K562 (cell line): ENCODE results near the gene LTB4R2. TPM values are rescaled to one million over a fixed set of nuclear protein-coding genes. Genes with fewer than 3 reads are reported as not detected.
A peak's percentile ranks its signal among the peaks of the same experiment; 100 is the strongest.

Experiments used
- ATAC-seq: fragments of 200-7000 bp; cut with Tn5 transposase; 3 replicates; pipeline ENCODE4 v1.9.1; 2020; ENCODE audit warnings: moderate library complexity
- BruUV-seq: library from RNA; stranded (reverse); fragments of 400-500 nt; replicated peaks from 2 replicates; lab custom pipeline; 2021; lab: Mats Ljungman, UMichigan
- CTCF ChIA-PET: fragments of 300-600 bp; formaldehyde crosslinking; extraction: SDS; loops from one replicate; lab custom pipeline; 2021; ENCODE audit warnings: low intra/inter-chr PET ratio; lab: Yijun Ruan, JAX
- POLR2A ChIA-PET: fragments of 300-600, 350-650 bp; sonication (Branson Sonifier 250); formaldehyde crosslinking; extraction: SDS; loops from one replicate; lab custom pipeline; 2021; ENCODE audit warnings: antibody characterized with exemption, inconsistent platforms; lab: Yijun Ruan, JAX
- DNase-seq, 4 experiments: peaks; one replicate each; pipeline versions ENCODE4 v3.0.0 to v3.0.0-alpha.2; 2011 to 2018; ENCODE audit warnings: low spot score in 3 of 4, mixed read lengths in 3 of 4; ENCODE audit errors: extremely low read depth in 1 of 4
- FAIRE-seq: peaks from 2 replicates; lab custom pipeline; 2011; peaks lifted over from hg19 to GRCh38; lab: Jason Lieb, UNC
- H2AFZ ChIP-seq: 2 replicates; pipeline ENCODE4 v1.6.0; 2011; ENCODE audit warnings: low read depth, low read length, control low read depth, inconsistent platforms
- H3K27ac ChIP-seq: fragments of 200-600 bp; 3 replicates; pipeline ENCODE4 v1.8.0; 2011; ENCODE audit warnings: low read depth, mild to moderate bottlenecking, control low read depth, inconsistent platforms, low read length, moderate library complexity, mixed read lengths; ENCODE audit errors: extremely low read depth
- H3K27me3 ChIP-seq, 2 experiments: fragments of 300-600 bp in 1 of 2; 2 replicates in 1 of 2; 3 replicates in 1 of 2; pipeline versions ENCODE4 v1.6.0 to v1.8.0; 2011; ENCODE audit warnings: inconsistent platforms in 2 of 2, low read length in 2 of 2, mild to moderate bottlenecking in 1 of 2, mixed read lengths in 1 of 2, moderate library complexity in 1 of 2; ENCODE audit not compliant: control insufficient read depth in 2 of 2, insufficient read depth in 2 of 2
- H3K36me3 ChIP-seq: fragments of 300-600 bp; 3 replicates; pipeline ENCODE4 v1.8.0; 2011; ENCODE audit warnings: mild to moderate bottlenecking, low read length, inconsistent platforms; ENCODE audit not compliant: control insufficient read depth, insufficient read depth
- H3K4me1 ChIP-seq, 2 experiments: fragments of 200-600 bp in 1 of 2; replicated peaks in 1 of 2; 2 replicates in 1 of 2; 3 replicates in 1 of 2; pipeline versions ENCODE4 v1.5.1 to v1.8.0; 2011; ENCODE audit warnings: inconsistent platforms in 2 of 2, low read length in 2 of 2, mild to moderate bottlenecking in 1 of 2, mixed read lengths in 1 of 2, moderate library complexity in 1 of 2; ENCODE audit not compliant: control insufficient read depth in 2 of 2, insufficient read depth in 2 of 2
- H3K4me2 ChIP-seq: 2 replicates; pipeline ENCODE4 v1.6.1; 2011; ENCODE audit warnings: low read length, control low read depth, inconsistent platforms, mixed read lengths; ENCODE audit not compliant: insufficient read depth
- H3K4me3 ChIP-seq: fragments of 200-600 bp; sonication (generic), shearing (Covaris generic); 2 replicates; pipeline ENCODE4 v1.5.1; 2016; ENCODE audit warnings: control low read depth, inconsistent platforms
- H3K79me2 ChIP-seq: fragments of 200-600 bp; 3 replicates; pipeline ENCODE4 v1.8.0; 2011; ENCODE audit warnings: low read length, inconsistent platforms; ENCODE audit not compliant: control insufficient read depth, insufficient read depth
- H3K9ac ChIP-seq, 2 experiments: 2 replicates each; pipeline versions ENCODE4 v1.6.0 to v1.6.1; 2011; ENCODE audit warnings: low read depth in 2 of 2, low read length in 2 of 2, control low read depth in 1 of 2, inconsistent platforms in 1 of 2, mild to moderate bottlenecking in 1 of 2, mixed read lengths in 1 of 2; ENCODE audit not compliant: insufficient read depth in 1 of 2
- H3K9me1 ChIP-seq: one replicate; pipeline ENCODE4 v1.6.0; 2011; ENCODE audit warnings: inconsistent platforms, mild to moderate bottlenecking, low read length, moderate library complexity; ENCODE audit not compliant: control insufficient read depth, insufficient read depth
- H3K9me3 ChIP-seq: replicated peaks from 2 replicates; pipeline ENCODE4 v1.5.1; 2011; ENCODE audit warnings: low read depth, low read length, inconsistent platforms; ENCODE audit not compliant: control insufficient read depth, insufficient read depth
- H4K20me1 ChIP-seq: replicated peaks from 2 replicates; pipeline ENCODE4 v1.6.1; 2011; ENCODE audit warnings: low read length, inconsistent platforms, mixed read lengths; ENCODE audit not compliant: control insufficient read depth, insufficient read depth
- ATF1 ChIP-seq, 2 experiments: fragments of 450-650 bp in 1 of 2; IDR thresholded peaks; 2 replicates each; pipeline ENCODE4 v1.6.1; 2016; ENCODE audit warnings: missing compliant biosample characterization in 1 of 2, missing genetic modification characterization in 1 of 2
- CAMTA2 ChIP-seq: fragments of 250-450 bp; sonication (Bioruptor Pico); conservative IDR thresholded peaks from 2 replicates; pipeline ENCODE4 v1.5.1; 2022
- CCAR2 ChIP-seq: fragments of 200-400 bp; formaldehyde crosslinking; IDR thresholded peaks from 2 replicates; pipeline ENCODE4 v1.6.1; 2017; ENCODE audit warnings: mild to moderate bottlenecking, low read depth, low read length
- ETV1 ChIP-seq: fragments of 450-650 bp; conservative IDR thresholded peaks from 2 replicates; pipeline ENCODE4 v1.6.1; 2016; ENCODE audit warnings: missing genetic modification characterization, control low read depth, low read depth, missing compliant biosample characterization
- FIP1L1 ChIP-seq: fragments of 200-400 bp; formaldehyde crosslinking; IDR thresholded peaks from 2 replicates; pipeline ENCODE4 v1.6.1; 2018; ENCODE audit warnings: mild to moderate bottlenecking, low read depth, low read length; ENCODE audit not compliant: poor library complexity, severe bottlenecking
- JUN ChIP-seq, 2 experiments: sonication (generic) in 1 of 2; formaldehyde crosslinking in 1 of 2; IDR thresholded peaks; 2 replicates each; pipeline versions ENCODE4 v1.6.1 to v1.8.0; 2012 to 2022; ENCODE audit warnings: borderline replicate concordance in 2 of 2, mild to moderate bottlenecking in 2 of 2, improper control_type of control experiment in 1 of 2, low read depth in 1 of 2, low read length in 1 of 2, missing genetic modification reagents in 1 of 2
- LCOR ChIP-seq: sonication (generic); formaldehyde crosslinking; IDR thresholded peaks from 2 replicates; pipeline ENCODE4 v1.8.0; 2022; ENCODE audit warnings: mild to moderate bottlenecking, missing genetic modification reagents
- MAFF ChIP-seq: IDR thresholded peaks from 2 replicates; pipeline ENCODE4 v1.6.1; 2012; ENCODE audit warnings: low read length, improper control_type of control experiment
- NR2F6 ChIP-seq: fragments of 450-650 bp; formaldehyde crosslinking; IDR thresholded peaks from 2 replicates; pipeline ENCODE4 v1.4.0; 2020; ENCODE audit warnings: mild to moderate bottlenecking
- POLR2A ChIP-seq: fragments of 450-650 bp; conservative IDR thresholded peaks from 2 replicates; pipeline ENCODE4 v1.6.1; 2016
- POLR2G ChIP-seq: fragments of 200-400 bp; formaldehyde crosslinking; IDR thresholded peaks from 2 replicates; pipeline ENCODE4 v1.6.1; 2017; ENCODE audit warnings: low read depth, mild to moderate bottlenecking, antibody characterized with exemption, low read length, moderate library complexity
- RNF2 ChIP-seq: sonication (generic); IDR thresholded peaks from 2 replicates; pipeline ENCODE4 v1.6.1; 2016
- SMAD4 ChIP-seq: fragments of 250-450 bp; sonication (Bioruptor Pico); conservative IDR thresholded peaks from 2 replicates; pipeline ENCODE4 v1.8.0; 2021; ENCODE audit warnings: inconsistent platforms, mild to moderate bottlenecking, moderate library complexity
- SMARCE1 ChIP-seq: fragments of 450-650 bp; IDR thresholded peaks from 2 replicates; pipeline ENCODE4 v1.7.1; 2016; ENCODE audit warnings: mild to moderate bottlenecking
- ZNF41 ChIP-seq: fragments of 250-450 bp; sonication (Bioruptor Pico); conservative IDR thresholded peaks from 2 replicates; pipeline ENCODE4 v1.4.0; 2020; ENCODE audit warnings: mild to moderate bottlenecking
- ZNF76 ChIP-seq: fragments of 250-450 bp; sonication (Bioruptor Pico); IDR thresholded peaks from 2 replicates; pipeline ENCODE4 v1.4.0; 2020; ENCODE audit warnings: mild to moderate bottlenecking, moderate library complexity, borderline replicate concordance
- WGBS: fragments of 100-300 bp; shearing (Covaris generic); methylation state at CpG from one replicate; pipeline ENCODE4 v1.1.6; 2016; ENCODE audit warnings: low coverage, mixed read lengths; ENCODE audit not compliant: insufficient coverage; ENCODE audit errors: missing lambda C conversion rate; 5-methylcytosine and 5-hydroxymethylcytosine counted together
- in situ Hi-C: fragments of 300-500 bp; cut with MboI; formaldehyde crosslinking; loops from 4 replicates; pipeline ENCODE4 v1.15.0; 2018; ENCODE audit warnings: inconsistent platforms, mixed read lengths
- intact Hi-C: fragments of 100-400 bp; cut with micrococcal nuclease; formaldehyde crosslinking; loops from 2 replicates; pipeline ENCODE4 v1.14.2; 2022
- polyA plus RNA-seq, 8 experiments: library from polyadenylated mRNA; depleted of rRNA in 4 of 8; stranded (reverse) in 5 of 8; unstranded in 3 of 8; fragments of >200 nt; fragmentation: Nextera tagmentation in 2 of 8; fragmentation: Illumina TruSeq in 1 of 8; extraction: Ambion mirVana in 2 of 8; extraction: Trizol in 1 of 8; gene quantifications; 2 replicates each; pipeline versions ENCODE4 v1.2.1 to v1.2.3, GENCODE V29; 2011 to 2014; ENCODE audit warnings: inconsistent platforms in 1 of 8, missing spikeins in 1 of 8
- total RNA-seq, 7 experiments: library from RNA; depleted of rRNA in 6 of 7; stranded (reverse); fragments of >200 nt in 6 of 7; fragmentation: Illumina TruSeq in 2 of 7; extraction: Trizol in 2 of 7; gene quantifications; 2 replicates each; pipeline versions ENCODE4 v1.2.1 to v1.2.3, GENCODE V29; 2011 to 2021; ENCODE audit warnings: low replicate concordance in 1 of 7
- TF ChIP-seq, protein P1 (sequence below): sonication (generic); formaldehyde crosslinking; IDR thresholded peaks from 2 replicates; pipeline ENCODE4 v1.8.0; 2022; ENCODE audit warnings: missing genetic modification reagents, mild to moderate bottlenecking, borderline replicate concordance
- TF ChIP-seq, protein P2 (sequence below), 2 experiments: fragments of 450-650 bp in 1 of 2; sonication (generic) in 1 of 2; formaldehyde crosslinking; conservative IDR thresholded peaks; 2 replicates each; pipeline versions ENCODE4 v1.4.0 to v1.8.1; 2020 to 2022; ENCODE audit warnings: mild to moderate bottlenecking in 1 of 2, missing genetic modification reagents in 1 of 2

LTB4R2 gene
- total and polyA plus RNA-seq, 9 of the 15 experiments (the other 6 are each of a cell fraction or from before 2014, with no cell fraction given) = 0.03 to 11.6 (median 2.8) TPM; not detected in 1

DNA sequence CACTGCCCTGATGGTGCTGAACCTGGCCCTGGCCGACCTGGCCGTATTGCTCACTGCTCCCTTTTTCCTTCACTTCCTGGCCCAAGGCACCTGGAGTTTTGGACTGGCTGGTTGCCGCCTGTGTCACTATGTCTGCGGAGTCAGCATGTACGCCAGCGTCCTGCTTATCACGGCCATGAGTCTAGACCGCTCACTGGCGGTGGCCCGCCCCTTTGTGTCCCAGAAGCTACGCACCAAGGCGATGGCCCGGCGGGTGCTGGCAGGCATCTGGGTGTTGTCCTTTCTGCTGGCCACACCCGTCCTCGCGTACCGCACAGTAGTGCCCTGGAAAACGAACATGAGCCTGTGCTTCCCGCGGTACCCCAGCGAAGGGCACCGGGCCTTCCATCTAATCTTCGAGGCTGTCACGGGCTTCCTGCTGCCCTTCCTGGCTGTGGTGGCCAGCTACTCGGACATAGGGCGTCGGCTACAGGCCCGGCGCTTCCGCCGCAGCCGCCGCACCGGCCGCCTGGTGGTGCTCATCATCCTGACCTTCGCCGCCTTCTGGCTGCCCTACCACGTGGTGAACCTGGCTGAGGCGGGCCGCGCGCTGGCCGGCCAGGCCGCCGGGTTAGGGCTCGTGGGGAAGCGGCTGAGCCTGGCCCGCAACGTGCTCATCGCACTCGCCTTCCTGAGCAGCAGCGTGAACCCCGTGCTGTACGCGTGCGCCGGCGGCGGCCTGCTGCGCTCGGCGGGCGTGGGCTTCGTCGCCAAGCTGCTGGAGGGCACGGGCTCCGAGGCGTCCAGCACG is 6.1 kb downstream of the LTB4R2 start:
- H2AFZ ChIP-seq = peak overlapping the region; percentile 83
- TF ChIP-seq POLR2A (peak; percentile 35; the same call in 1 of the 2 replicates), ETV1 (tag) (peak; percentile 66), ZNF76 (peak; percentile 77), SMARCE1 (no peak), RNF2 (peak; percentile 41; the same call in 1 of the 2 replicates), NR2F6 (CRISPR knock-in tag) (no peak), JUN (IDR thresholded peaks at IDR 0.05; ENCODE audit: borderline replicate concordance, low read depth, low read length) (no peak; the same call in 1 of the 2 replicates), JUN (CRISPR knock-in tag; IDR thresholded peaks at IDR 0.05; ENCODE audit: borderline replicate concordance) (no peak), FIP1L1 (peak; percentile 20), CAMTA2 (CRISPR knock-in tag) (no peak), SMAD4 (CRISPR knock-in tag) (peak; percentile 91), MAFF (no peak), ZNF41 (CRISPR knock-in tag) (0 out of 2 replicates have a peak, but pooled peaks have one; percentile 20), LCOR (CRISPR knock-in tag) (0 out of 2 replicates have a peak, but pooled peaks have one; percentile 72), POLR2G (peak; percentile 81), CCAR2 (no peak), ATF1 (CRISPR knock-in tag; IDR thresholded peaks at IDR 0.05) (no peak), ATF1 (tag; IDR thresholded peaks at IDR 0.05) (peak; percentile 46)
- TF ChIP-seq, protein P1, sequence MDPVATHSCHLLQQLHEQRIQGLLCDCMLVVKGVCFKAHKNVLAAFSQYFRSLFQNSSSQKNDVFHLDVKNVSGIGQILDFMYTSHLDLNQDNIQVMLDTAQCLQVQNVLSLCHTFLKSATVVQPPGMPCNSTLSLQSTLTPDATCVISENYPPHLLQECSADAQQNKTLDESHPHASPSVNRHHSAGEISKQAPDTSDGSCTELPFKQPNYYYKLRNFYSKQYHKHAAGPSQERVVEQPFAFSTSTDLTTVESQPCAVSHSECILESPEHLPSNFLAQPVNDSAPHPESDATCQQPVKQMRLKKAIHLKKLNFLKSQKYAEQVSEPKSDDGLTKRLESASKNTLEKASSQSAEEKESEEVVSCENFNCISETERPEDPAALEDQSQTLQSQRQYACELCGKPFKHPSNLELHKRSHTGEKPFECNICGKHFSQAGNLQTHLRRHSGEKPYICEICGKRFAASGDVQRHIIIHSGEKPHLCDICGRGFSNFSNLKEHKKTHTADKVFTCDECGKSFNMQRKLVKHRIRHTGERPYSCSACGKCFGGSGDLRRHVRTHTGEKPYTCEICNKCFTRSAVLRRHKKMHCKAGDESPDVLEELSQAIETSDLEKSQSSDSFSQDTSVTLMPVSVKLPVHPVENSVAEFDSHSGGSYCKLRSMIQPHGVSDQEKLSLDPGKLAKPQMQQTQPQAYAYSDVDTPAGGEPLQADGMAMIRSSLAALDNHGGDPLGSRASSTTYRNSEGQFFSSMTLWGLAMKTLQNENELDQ (CRISPR knock-in tag) = 0 out of 2 replicates have a peak, but pooled peaks have one; percentile 43
- TF ChIP-seq, protein P2, sequence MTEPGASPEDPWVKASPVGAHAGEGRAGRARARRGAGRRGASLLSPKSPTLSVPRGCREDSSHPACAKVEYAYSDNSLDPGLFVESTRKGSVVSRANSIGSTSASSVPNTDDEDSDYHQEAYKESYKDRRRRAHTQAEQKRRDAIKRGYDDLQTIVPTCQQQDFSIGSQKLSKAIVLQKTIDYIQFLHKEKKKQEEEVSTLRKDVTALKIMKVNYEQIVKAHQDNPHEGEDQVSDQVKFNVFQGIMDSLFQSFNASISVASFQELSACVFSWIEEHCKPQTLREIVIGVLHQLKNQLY (CRISPR knock-in tag; conservative IDR thresholded peaks at IDR 0.05) = 0 out of 4 replicates have a peak, but pooled peaks of 1 of the 2 experiments have one; percentile 55

More for the DNA sequence above, 6.1 kb downstream of the LTB4R2 start:
- CTCF ChIA-PET = no interaction called here
- in situ Hi-C loops = no loop called here
- Histone ChIP-seq H3K4me2 (peak overlapping the region; percentile 60), H3K27ac (peak overlapping the region; percentile 71; the same call in 2 of the 3 replicates), H3K36me3 (peaks cover 5% of the 10 kb centered on the region; the same call in 1 of the 3 replicates), H3K9ac (peak overlapping the region; percentile 11 to 38; a peak in 3 of 4 replicates), H3K27me3 (no peaks in the 10 kb centered on the region), H3K79me2 (no peaks in the 10 kb centered on the region), H3K9me1 (no peaks in the 10 kb centered on the region), H3K4me3 (no peak overlapping the region), H3K4me1 (peaks cover 20 to 30% of the 10 kb centered on the region in 2 experiments), H4K20me1 (no peaks in the 10 kb centered on the region), H3K9me3 (no peaks in the 10 kb centered on the region)
- DNase-seq = peak; percentile 58 to 69 (median 62)
- ATAC-seq = peak; percentile 84
- BruUV-seq = no TSS peak
- WGBS = 34% methylated on average over 28 of the region's 70 CpGs
- intact Hi-C loops = no loop called here
- no peak for FAIRE-seq
- POLR2A ChIA-PET = interaction anchor here (0.6 to 1.2 kb wide), 9 partner anchors 9 to 214 kb away, joined by 3 to 6 read pairs (median 3); partner anchors contain the start of genes DHRS1 and NOP9
